GM12878 (cell line): ENCODE data around the gene BLTP1.

Experiments used
- ATF2 ChIP-seq: IDR thresholded peaks from 2 replicates; pipeline ENCODE4 v1.6.1; 2012; ENCODE audit warnings: low read length, inconsistent platforms
- BHLHE40 ChIP-seq, 2 experiments: fragments of 450-650 bp in 1 of 2; IDR thresholded peaks; 2 replicates each; pipeline ENCODE4 v1.6.1; 2011 to 2017; ENCODE audit warnings: low read depth in 2 of 2, borderline replicate concordance in 1 of 2, improper control_type of control experiment in 1 of 2, low read length in 1 of 2, mild to moderate bottlenecking in 1 of 2
- MTA3 ChIP-seq: IDR thresholded peaks from 2 replicates; pipeline ENCODE4 v1.6.1; 2012; ENCODE audit warnings: low read length, inconsistent platforms, borderline replicate concordance
- SMARCA5 ChIP-seq: fragments of 450-650 bp; IDR thresholded peaks from 2 replicates; pipeline ENCODE4 v1.6.1; 2017; ENCODE audit warnings: mild to moderate bottlenecking
- SP1 ChIP-seq: IDR thresholded peaks from one replicate; pipeline ENCODE4 v1.6.1; 2011; ENCODE audit warnings: low read depth, low read length
- YY1 ChIP-seq: IDR thresholded peaks from 2 replicates; pipeline ENCODE4 v1.6.1; 2011; ENCODE audit warnings: low read depth, mild to moderate bottlenecking, low read length
- ZNF274 ChIP-seq: IDR thresholded peaks from one replicate; pipeline ENCODE4 v1.8.0; 2011; ENCODE audit not compliant: insufficient read length, insufficient read depth

GRCh38 chr4:122139139-122139538 is 13.0 kb upstream of the BLTP1 start:
- TF ChIP-seq BHLHE40 (IDR thresholded peaks at IDR 0.05; ENCODE audit: borderline replicate concordance in 1 of 2, low read depth in 2 of 2, low read length in 1 of 2) = no peak
- no peak for TF ChIP-seq SP1
- TF ChIP-seq SMARCA5 = no peak
- no peak for TF ChIP-seq MTA3
- TF ChIP-seq YY1 = no peak
- no peak for TF ChIP-seq ATF2
- TF ChIP-seq ZNF274 = no peak
